IMR-90 (cell line): ENCODE data around the gene SDK1. TPM values are rescaled to one million over a fixed set of nuclear protein-coding genes. Genes with fewer than 3 reads are reported as not detected.

ENCODE experiments used
- ATAC-seq: fragments of 200-7000 bp; cut with Tn5 transposase; 2 replicates; pipeline ENCODE4 v1.9.1; 2020; ENCODE audit warnings: low read depth, mild to moderate bottlenecking, moderate library complexity
- BruUV-seq: library from RNA; stranded (reverse); fragments of 400-500 nt; replicated peaks from 2 replicates; lab custom pipeline; 2021; lab: Mats Ljungman, UMichigan
- CTCF ChIA-PET: fragments of 300-600 bp; formaldehyde crosslinking; extraction: SDS; loops from one replicate; lab custom pipeline; 2021; ENCODE audit warnings: antibody characterized with exemption; lab: Yijun Ruan, JAX
- POLR2A ChIA-PET: fragments of 300-600 bp; sonication (Branson Sonifier 250); formaldehyde crosslinking; loops from one replicate; lab custom pipeline; 2022; ENCODE audit warnings: antibody characterized with exemption; ENCODE audit not compliant: unreplicated experiment; lab: Charles Lee
- DNase-seq: peaks from one replicate; pipeline ENCODE4 v3.0.0; 2013
- H2AFZ ChIP-seq: replicated peaks from 2 replicates; pipeline ENCODE3; 2013; ENCODE audit warnings: low read length, mild to moderate bottlenecking; ENCODE audit not compliant: poor library complexity
- H2AK5ac ChIP-seq: 2 replicates; pipeline ENCODE4 v1.6.1; 2013; ENCODE audit warnings: low read depth, low read length, inconsistent platforms
- H2AK9ac ChIP-seq: replicated peaks from 2 replicates; pipeline ENCODE3; 2013; ENCODE audit warnings: mild to moderate bottlenecking, low read depth, low read length, moderate library complexity; ENCODE audit not compliant: poor library complexity
- H2BK120ac ChIP-seq: 2 replicates; pipeline ENCODE4 v1.6.1; 2013; ENCODE audit warnings: low read depth, low read length, inconsistent platforms
- H2BK15ac ChIP-seq: 3 replicates; pipeline ENCODE4 v1.6.1; 2013; ENCODE audit warnings: low read depth, low read length, inconsistent platforms
- H2BK20ac ChIP-seq: 2 replicates; pipeline ENCODE4 v1.6.1; 2013; ENCODE audit warnings: low read depth, mild to moderate bottlenecking, inconsistent platforms, low read length, moderate library complexity
- H2BK5ac ChIP-seq: 2 replicates; pipeline ENCODE4 v1.6.1; 2013; ENCODE audit warnings: mild to moderate bottlenecking, low read depth, low read length, inconsistent platforms; ENCODE audit not compliant: poor library complexity, severe bottlenecking
- H3K14ac ChIP-seq: replicated peaks from 2 replicates; pipeline ENCODE4 v1.6.1; 2013; ENCODE audit warnings: low read depth, low read length, inconsistent platforms
- H3K18ac ChIP-seq: 2 replicates; pipeline ENCODE4 v1.6.1; 2013; ENCODE audit warnings: low read depth, low read length, control low read depth
- H3K23ac ChIP-seq: 2 replicates; pipeline ENCODE4 v1.6.1; 2013; ENCODE audit warnings: low read depth, low read length, inconsistent platforms
- H3K27ac ChIP-seq: 2 replicates; pipeline ENCODE4 v1.5.1; 2013; ENCODE audit warnings: mild to moderate bottlenecking, control low read depth, low read length; ENCODE audit not compliant: insufficient read depth
- H3K27me3 ChIP-seq: 2 replicates; pipeline ENCODE4 v1.6.1; 2013; ENCODE audit warnings: low read length; ENCODE audit not compliant: control insufficient read depth, insufficient read depth
- H3K36me3 ChIP-seq: 2 replicates; pipeline ENCODE4 v1.6.1; 2013; ENCODE audit warnings: low read length, mixed read lengths; ENCODE audit not compliant: control insufficient read depth, insufficient read depth
- H3K4ac ChIP-seq: 2 replicates; pipeline ENCODE4 v1.6.1; 2013; ENCODE audit warnings: low read depth, low read length, inconsistent platforms
- H3K4me1 ChIP-seq: 2 replicates; pipeline ENCODE4 v1.6.1; 2013; ENCODE audit warnings: low read length, mixed read lengths; ENCODE audit not compliant: control insufficient read depth, insufficient read depth
- H3K4me2 ChIP-seq: 2 replicates; pipeline ENCODE4 v1.6.1; 2013; ENCODE audit warnings: low read depth, mild to moderate bottlenecking, control low read depth, low read length, moderate library complexity
- H3K4me3 ChIP-seq: 2 replicates; pipeline ENCODE4 v1.5.1; 2013; ENCODE audit warnings: low read depth, mild to moderate bottlenecking, control low read depth, low read length, moderate library complexity; ENCODE audit not compliant: insufficient read depth
- H3K56ac ChIP-seq: 2 replicates; pipeline ENCODE4 v1.6.1; 2013; ENCODE audit warnings: low read length, inconsistent platforms; ENCODE audit not compliant: insufficient read depth; ENCODE audit errors: extremely low read depth
- H3K79me1 ChIP-seq, 2 experiments: 2 replicates each; pipeline ENCODE4 v1.6.1; 2013; ENCODE audit warnings: low read length in 2 of 2, inconsistent platforms in 1 of 2, low read depth in 1 of 2
- H3K9ac ChIP-seq: 2 replicates; pipeline ENCODE4 v1.6.1; 2013; ENCODE audit warnings: low read depth, low read length, control low read depth
- H3K9me1 ChIP-seq: 2 replicates; pipeline ENCODE4 v1.6.1; 2013; ENCODE audit warnings: low read length, inconsistent platforms; ENCODE audit not compliant: insufficient read depth
- H3K9me3 ChIP-seq: 2 replicates; pipeline ENCODE4 v1.6.1; 2013; ENCODE audit warnings: low read length; ENCODE audit not compliant: control insufficient read depth, insufficient read depth
- H4K20me1 ChIP-seq: 2 replicates; pipeline ENCODE4 v1.6.1; 2013; ENCODE audit warnings: low read length, inconsistent platforms; ENCODE audit not compliant: insufficient read depth
- H4K5ac ChIP-seq: 2 replicates; pipeline ENCODE4 v1.6.1; 2013; ENCODE audit warnings: mild to moderate bottlenecking, low read depth, low read length, control low read depth
- H4K8ac ChIP-seq, 2 experiments: 2 replicates each; pipeline ENCODE4 v1.6.1; 2013; ENCODE audit warnings: low read depth in 2 of 2, low read length in 2 of 2, control low read depth in 1 of 2, inconsistent platforms in 1 of 2
- H4K91ac ChIP-seq: 2 replicates; pipeline ENCODE4 v1.6.1; 2013; ENCODE audit warnings: low read depth, low read length, inconsistent platforms; ENCODE audit not compliant: insufficient read depth
- CEBPB ChIP-seq: IDR thresholded peaks from 2 replicates; pipeline ENCODE4 v1.6.1; 2012; ENCODE audit warnings: low read depth, low read length, improper control_type of control experiment
- CHD1 ChIP-seq: IDR thresholded peaks from 2 replicates; pipeline ENCODE4 v1.6.1; 2012; ENCODE audit warnings: low read depth, low read length, improper control_type of control experiment
- CTCF ChIP-seq: conservative IDR thresholded peaks from 2 replicates; pipeline ENCODE4 v1.5.1; 2012; ENCODE audit warnings: mild to moderate bottlenecking, low read depth, low read length, improper control_type of control experiment
- FOS ChIP-seq: fragments of 150-350 bp; IDR thresholded peaks from 2 replicates; pipeline ENCODE4 v1.6.1; 2016; ENCODE audit warnings: low read depth, low read length
- MAFK ChIP-seq: IDR thresholded peaks from 2 replicates; pipeline ENCODE4 v1.6.1; 2012; ENCODE audit warnings: low read depth, low read length, improper control_type of control experiment
- MAZ ChIP-seq: IDR thresholded peaks from 2 replicates; pipeline ENCODE4 v1.6.1; 2012; ENCODE audit warnings: low read depth, mild to moderate bottlenecking, low read length, improper control_type of control experiment, moderate library complexity, borderline replicate concordance
- NFE2L2 ChIP-seq: fragments of 150-350 bp; IDR thresholded peaks from 2 replicates; pipeline ENCODE4 v1.6.1; 2016; ENCODE audit warnings: low read depth, mild to moderate bottlenecking, low read length
- POLR2A ChIP-seq: IDR thresholded peaks from 2 replicates; pipeline ENCODE4 v1.6.1; 2012; ENCODE audit warnings: mild to moderate bottlenecking, low read depth, low read length
- RAD21 ChIP-seq: IDR thresholded peaks from 2 replicates; pipeline ENCODE4 v1.6.1; 2012; ENCODE audit warnings: low read length, improper control_type of control experiment
- RCOR1 ChIP-seq: IDR thresholded peaks from 2 replicates; pipeline ENCODE4 v1.6.1; 2012; ENCODE audit warnings: mild to moderate bottlenecking, low read length, improper control_type of control experiment; ENCODE audit not compliant: insufficient replicate concordance
- RFX5 ChIP-seq: IDR thresholded peaks from 2 replicates; pipeline ENCODE4 v1.8.0; 2012; ENCODE audit warnings: low read depth, mild to moderate bottlenecking, low read length, moderate library complexity
- USF2 ChIP-seq: fragments of 150-350 bp; IDR thresholded peaks from 2 replicates; pipeline ENCODE4 v1.6.1; 2017; ENCODE audit warnings: mild to moderate bottlenecking, antibody characterized with exemption, low read length, low read depth
- WGBS, 2 experiments: methylation state at CpG; one replicate each; pipeline versions ENCODE4 v1.1.5 to v1.1.7; 2013; ENCODE audit warnings: missing lambda C conversion rate in 2 of 2; ENCODE audit not compliant: insufficient read length in 1 of 2; ENCODE audit errors: extremely low coverage in 2 of 2; 5-methylcytosine and 5-hydroxymethylcytosine counted together
- dilution Hi-C: fragments of 300-500 bp; cut with HindIII; formaldehyde crosslinking; loops from one replicate; pipeline ENCODE4 v1.14.3; 2018; ENCODE audit warnings: low sequenced_read_pairs; ENCODE audit not compliant: unreplicated experiment
- in situ Hi-C: fragments of 300-500 bp; cut with MboI; formaldehyde crosslinking; loops from 3 replicates; pipeline ENCODE4 v1.14.3; 2019; ENCODE audit warnings: low sequenced_read_pairs, inconsistent platforms, mixed read lengths
- intact Hi-C: fragments of 100-400 bp; cut with micrococcal nuclease; formaldehyde crosslinking; loops from 2 replicates; pipeline ENCODE4 v1.10.0; 2022
- polyA plus RNA-seq, 3 experiments: library from polyadenylated mRNA; depleted of rRNA; stranded (reverse); fragments of >200 nt; gene quantifications; 2 replicates each; pipeline ENCODE4 v1.2.3, GENCODE V29; 2012; ENCODE audit warnings: low replicate concordance in 1 of 3
- total RNA-seq: library from RNA; depleted of rRNA; stranded (reverse); fragments of >200 nt; gene quantifications from 2 replicates; pipeline ENCODE4 v1.2.3, GENCODE V29; 2012

Gene SDK1
- total and polyA plus RNA-seq, 2 of the 4 experiments (the other 2 are of a cell fraction) = 1.5 to 1.6 TPM

GRCh38 chr7:4200546-4201094, 899.6 kb downstream of the SDK1 start:
- intact Hi-C loops (no loop called here), in situ Hi-C loops (no loop called here), dilution Hi-C loops (no loop called here)
- Histone ChIP-seq H4K91ac (no peak overlapping the region), H3K4me3 (no peak overlapping the region), H3K14ac (no peak overlapping the region), H2BK20ac (no peak overlapping the region), H2BK120ac (no peak overlapping the region), H2BK5ac (no peak overlapping the region), H3K27me3 (no peaks in the 10 kb centered on the region), H3K9ac (no peak overlapping the region), H2BK15ac (no peak overlapping the region), H3K79me1 (no peaks in the 10 kb centered on the region), H4K8ac (no peak overlapping the region), H4K20me1 (no peaks in the 10 kb centered on the region), H3K23ac (no peak overlapping the region), H3K27ac (no peak overlapping the region), H2AK5ac (no peak overlapping the region), H4K5ac (no peak overlapping the region), H3K4me1 (no peaks in the 10 kb centered on the region), H3K4ac (no peak overlapping the region), H3K9me1 (no peaks in the 10 kb centered on the region), H3K56ac (no peak overlapping the region), H3K4me2 (no peak overlapping the region), H2AK9ac (no peak overlapping the region), H2AFZ (no peak overlapping the region), H3K9me3 (peaks cover 23% of the 10 kb centered on the region), H3K36me3 (no peaks in the 10 kb centered on the region), H3K18ac (no peak overlapping the region)
- BruUV-seq = no TSS peak
- CTCF ChIA-PET = no interaction called here
- POLR2A ChIA-PET = no interaction called here
- no peak for ATAC-seq
- DNase-seq = no peak
- WGBS, 2 experiments = 60% methylated on average over 1 of the region's 2 CpGs; no CpG with 5 or more reads in 1 of the 2 experiments
- no peak for TF ChIP-seq NFE2L2
- TF ChIP-seq POLR2A = no peak
- no peak for TF ChIP-seq FOS
- no peak for TF ChIP-seq RAD21
- TF ChIP-seq USF2 = no peak
- TF ChIP-seq CTCF = no peak
- no peak for TF ChIP-seq MAFK
- no peak for TF ChIP-seq RCOR1
- no peak for TF ChIP-seq MAZ
- no peak for TF ChIP-seq RFX5
- no peak for TF ChIP-seq CEBPB
- no peak for TF ChIP-seq CHD1
